Subcutaneous adipose tissue (tissue), 4 donors: Measurements from ENCODE around the gene GARIN5A. TPM values are rescaled to one million over a fixed set of nuclear protein-coding genes. Genes with fewer than 3 reads are reported as not detected.

Experiments used
- CTCF ChIP-seq: fragments of 450-650 bp; IDR thresholded peaks from one replicate; pipeline ENCODE4 v1.5.1; 2016; ENCODE audit warnings: low read depth, mild to moderate bottlenecking, control low read depth, antibody characterized with exemption, moderate library complexity
- total RNA-seq, 4 donors: library from RNA; depleted of rRNA; stranded (reverse); fragments of >200 nt; gene quantifications; one replicate each; pipeline ENCODE4 v1.1.0, GENCODE V29; 2016

GARIN5A gene
- not detected for total RNA-seq

- TF ChIP-seq CTCF = no peak
Measured at GRCh38 chr19:50476224-50476906, at the start of gene GARIN5A, which contains the start of gene EMC10. Gene GARIN5A, minus strand, starts transcription at chr19:50476848. Its CDS starts 460 bp downstream, at chr19:50476388. Gene EMC10, plus strand, starts transcription at chr19:50476507. Its CDS starts 38 bp downstream, at chr19:50476545.

- TF ChIP-seq CTCF = no peak
Measured at GRCh38 chr19:50522881-50523280, 46.2 kb upstream of the GARIN5A start.

- TF ChIP-seq CTCF = no peak
Measured at GRCh38 chr19:50520822-50521465, 44.3 kb upstream of the GARIN5A start.

- TF ChIP-seq CTCF = no peak
Measured at GRCh38 chr19:50519006-50519575, 42.4 kb upstream of the GARIN5A start.

GRCh38 chr19:50518091-50519005 lies 41.7 kb upstream of the GARIN5A start:
- no peak for TF ChIP-seq CTCF

GRCh38 chr19:50517704-50518075 lies 41.0 kb upstream of the GARIN5A start:
- TF ChIP-seq CTCF = no peak
